KOPT-K1 (cell line): ENCODE measurements around the gene CPED1.

Experiments used
- H3K27ac ChIP-seq: fragments of 200-600 bp; sonication (generic); 2 replicates; pipeline ENCODE4 v1.5.1; 2016; ENCODE audit warnings: antibody characterized with exemption, mild to moderate bottlenecking, low read depth, low read length; ENCODE audit not compliant: poor library complexity, severe bottlenecking
- H3K36me3 ChIP-seq: fragments of 200-600 bp; sonication (generic); 2 replicates; pipeline ENCODE4 v1.5.1; 2017; ENCODE audit warnings: antibody characterized with exemption, mild to moderate bottlenecking, low read length, moderate library complexity; ENCODE audit not compliant: insufficient read depth
- H3K9me3 ChIP-seq: fragments of 200-600 bp; sonication (generic); 2 replicates; pipeline ENCODE4 v1.5.1; 2017; ENCODE audit warnings: antibody characterized with exemption, low read length, mild to moderate bottlenecking; ENCODE audit not compliant: insufficient read depth, poor library complexity, severe bottlenecking

Gene CPED1

GRCh38 chr7:121015560-121015959 lies 27.0 kb downstream of the CPED1 start:
- no peaks in the 10 kb centered on the region for H3K36me3 ChIP-seq
- H3K27ac ChIP-seq, result no peak overlapping the region
- H3K9me3 ChIP-seq, result no peaks in the 10 kb centered on the region

GRCh38 chr7:121016966-121017365 lies 28.5 kb downstream of the CPED1 start:
- no peak overlapping the region for H3K27ac ChIP-seq
- H3K36me3 ChIP-seq, result no peaks in the 10 kb centered on the region
- no peaks in the 10 kb centered on the region for H3K9me3 ChIP-seq

DNA sequence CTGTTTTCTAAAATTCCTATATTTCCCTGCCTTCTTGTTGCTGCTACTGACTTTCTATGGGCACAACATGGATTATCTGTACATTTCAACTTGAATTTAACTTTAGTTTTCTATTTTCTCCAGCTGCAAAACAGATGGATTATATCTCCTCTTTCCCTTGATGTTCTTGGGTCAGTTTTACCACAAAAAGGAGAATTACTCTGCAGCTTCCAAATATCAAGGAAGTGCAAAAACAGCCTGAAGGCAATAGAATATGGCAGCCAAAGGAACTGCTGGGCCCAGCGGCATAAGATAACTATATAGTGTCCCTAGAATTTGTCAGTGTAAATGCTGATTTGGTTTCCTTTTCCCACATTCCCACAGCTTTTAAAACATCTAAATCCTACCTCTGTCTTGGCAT lies 29.1 kb downstream of the CPED1 start:
- H3K9me3 ChIP-seq, result no peaks in the 10 kb centered on the region
- no peaks in the 10 kb centered on the region for H3K36me3 ChIP-seq
- no peak overlapping the region for H3K27ac ChIP-seq

DNA sequence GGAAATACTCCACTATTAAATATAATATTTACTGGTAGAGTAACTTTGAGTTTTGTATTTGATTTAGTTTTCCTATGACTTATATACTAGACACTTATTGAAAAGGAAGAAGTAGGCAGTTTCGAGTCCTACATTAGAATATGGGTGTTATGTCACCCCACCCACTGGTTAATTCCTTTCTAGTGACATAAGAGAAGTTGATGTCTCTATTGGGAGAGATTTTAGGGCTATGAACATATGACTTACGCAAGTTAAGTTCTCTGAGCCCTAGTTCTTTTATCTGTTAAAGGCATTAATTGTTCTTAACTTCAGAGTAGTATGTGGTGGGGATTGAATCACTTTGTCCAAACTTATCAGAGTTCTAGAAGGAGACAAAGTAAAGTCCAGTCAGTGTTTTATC lies 30.5 kb downstream of the CPED1 start:
- no peak overlapping the region for H3K27ac ChIP-seq
- H3K36me3 ChIP-seq, result no peaks in the 10 kb centered on the region
- no peaks in the 10 kb centered on the region for H3K9me3 ChIP-seq

DNA sequence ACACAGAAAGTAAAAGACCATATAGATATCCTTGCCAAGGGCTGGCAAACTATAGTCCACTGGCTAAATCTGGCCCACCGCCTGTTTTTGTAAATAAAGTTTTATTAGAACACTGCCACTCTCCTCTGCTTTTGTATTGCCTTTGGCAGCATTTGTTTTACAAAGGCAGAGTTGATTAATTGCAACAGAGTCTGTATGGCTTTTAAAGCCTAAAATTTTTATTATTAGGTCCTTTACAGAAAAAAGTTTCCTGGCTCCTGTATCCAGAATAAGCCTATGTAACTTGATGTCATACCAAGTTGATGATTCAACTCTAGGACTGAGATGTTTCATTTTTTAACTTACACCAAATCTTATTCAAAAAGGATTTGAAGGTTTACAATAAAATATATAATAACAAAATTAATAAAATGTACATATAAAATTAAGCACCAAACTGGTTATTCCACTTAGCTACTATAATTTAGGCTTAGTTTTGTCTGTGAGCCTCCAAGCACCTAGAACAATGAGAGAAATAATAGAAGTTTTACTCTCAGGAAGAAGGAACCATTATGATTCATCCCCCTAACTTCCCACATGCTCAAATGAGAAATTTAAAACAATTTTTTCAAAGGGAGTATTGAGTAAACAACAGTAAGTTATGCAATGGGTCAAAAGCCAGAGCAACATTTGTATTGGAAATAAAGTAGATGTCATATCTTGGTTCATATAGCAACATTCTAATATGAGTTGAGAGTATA lies 31.9 kb downstream of the CPED1 start:
- Histone ChIP-seq H3K36me3 (no peaks in the 10 kb centered on the region), H3K27ac (no peak overlapping the region)

GRCh38 chr7:121020989-121021969 lies 32.8 kb downstream of the CPED1 start:
- no peaks in the 10 kb centered on the region for H3K36me3 ChIP-seq
- no peak overlapping the region for H3K27ac ChIP-seq
- H3K9me3 ChIP-seq, result peaks cover 8% of the 10 kb centered on the region

More for the DNA sequence above, 31.9 kb downstream of the CPED1 start:
- H3K9me3 ChIP-seq, result no peaks in the 10 kb centered on the region

GRCh38 chr7:121023194-121023593 lies 34.7 kb downstream of the CPED1 start:
- Histone ChIP-seq H3K36me3 (no peaks in the 10 kb centered on the region), H3K27ac (no peak overlapping the region), H3K9me3 (peaks cover 9% of the 10 kb centered on the region)

DNA sequence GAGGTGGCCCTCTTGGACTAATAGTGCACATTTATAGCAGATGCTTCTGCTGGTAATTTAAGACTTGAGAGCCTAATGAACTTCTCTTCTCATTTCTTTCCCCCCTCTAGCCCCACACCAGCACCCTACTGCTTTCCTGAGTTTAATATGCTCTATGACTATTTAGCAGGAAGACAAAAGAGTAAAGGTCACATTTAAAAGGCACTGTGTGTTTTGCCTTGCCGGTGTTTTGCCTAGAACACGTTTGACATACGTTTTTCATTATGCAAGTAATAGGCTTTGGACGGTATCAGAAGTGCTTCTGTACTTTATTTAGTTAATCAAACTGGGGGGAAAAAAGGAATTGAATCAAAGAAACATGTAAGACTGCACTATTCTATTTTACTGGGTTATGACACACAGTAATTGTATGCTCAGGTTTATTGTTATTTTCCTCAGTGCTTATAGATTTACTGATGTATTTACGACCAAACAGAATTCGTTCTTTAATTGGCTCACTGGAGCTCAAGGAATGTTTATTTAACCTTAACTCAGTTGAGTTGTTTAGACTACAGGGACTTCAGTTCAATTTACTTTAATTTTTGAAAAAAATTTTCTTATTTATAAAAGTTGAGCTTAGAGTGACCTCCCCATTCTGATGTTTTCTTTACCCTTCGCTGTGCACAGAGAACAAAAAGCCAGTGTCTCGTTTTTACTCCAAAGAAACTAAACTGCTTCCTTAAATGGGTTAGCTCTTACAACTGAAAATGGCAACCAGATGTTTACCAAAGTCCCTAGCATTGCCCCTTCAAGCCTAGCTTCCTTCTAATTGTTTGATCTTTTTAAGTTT lies 35.4 kb downstream of the CPED1 start:
- H3K27ac ChIP-seq, result no peak overlapping the region
- H3K36me3 ChIP-seq, result no peaks in the 10 kb centered on the region
- peaks cover 9% of the 10 kb centered on the region for H3K9me3 ChIP-seq

DNA sequence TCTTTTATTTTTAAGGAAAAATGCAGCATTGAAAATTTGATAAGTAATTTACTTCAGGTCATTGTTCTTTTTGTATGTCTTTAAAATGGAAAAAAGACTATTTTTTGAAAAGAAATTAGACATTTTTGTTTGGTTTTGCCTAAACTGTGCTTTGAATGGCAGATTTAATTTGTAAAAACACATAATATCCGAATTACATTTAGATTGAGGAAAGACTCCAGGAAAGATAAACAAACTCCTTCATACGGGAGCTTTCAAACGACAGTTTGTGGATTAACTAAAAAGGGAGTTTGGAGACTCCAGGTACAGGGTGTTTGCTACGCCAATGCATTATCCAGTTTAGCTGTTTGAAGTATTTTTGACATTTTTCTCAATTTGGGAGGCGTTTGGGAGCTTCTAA lies 36.1 kb downstream of the CPED1 start:
- Histone ChIP-seq H3K27ac (no peak overlapping the region), H3K9me3 (peaks cover 9% of the 10 kb centered on the region), H3K36me3 (no peaks in the 10 kb centered on the region)

DNA sequence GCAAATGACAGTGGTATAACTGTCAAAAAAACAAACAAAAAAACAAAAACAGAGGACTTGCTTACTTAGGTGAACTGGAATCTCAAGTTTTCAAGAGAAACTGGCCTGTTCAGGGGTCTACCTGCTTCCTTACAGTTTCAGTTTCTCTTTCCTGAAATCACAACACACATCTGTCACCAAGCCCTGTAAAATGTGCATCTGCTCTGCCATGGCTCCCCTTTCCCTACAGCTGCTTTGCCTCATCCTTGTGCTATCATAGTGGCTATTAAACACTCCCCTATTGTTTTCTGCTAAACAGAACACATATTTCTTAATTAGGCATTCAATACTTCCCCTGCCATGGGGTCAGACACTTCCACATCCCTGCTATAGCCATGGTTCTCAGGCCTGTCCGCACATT lies 37.6 kb downstream of the CPED1 start:
- no peaks in the 10 kb centered on the region for H3K36me3 ChIP-seq
- H3K27ac ChIP-seq, result no peak overlapping the region
- peaks cover 9% of the 10 kb centered on the region for H3K9me3 ChIP-seq

DNA sequence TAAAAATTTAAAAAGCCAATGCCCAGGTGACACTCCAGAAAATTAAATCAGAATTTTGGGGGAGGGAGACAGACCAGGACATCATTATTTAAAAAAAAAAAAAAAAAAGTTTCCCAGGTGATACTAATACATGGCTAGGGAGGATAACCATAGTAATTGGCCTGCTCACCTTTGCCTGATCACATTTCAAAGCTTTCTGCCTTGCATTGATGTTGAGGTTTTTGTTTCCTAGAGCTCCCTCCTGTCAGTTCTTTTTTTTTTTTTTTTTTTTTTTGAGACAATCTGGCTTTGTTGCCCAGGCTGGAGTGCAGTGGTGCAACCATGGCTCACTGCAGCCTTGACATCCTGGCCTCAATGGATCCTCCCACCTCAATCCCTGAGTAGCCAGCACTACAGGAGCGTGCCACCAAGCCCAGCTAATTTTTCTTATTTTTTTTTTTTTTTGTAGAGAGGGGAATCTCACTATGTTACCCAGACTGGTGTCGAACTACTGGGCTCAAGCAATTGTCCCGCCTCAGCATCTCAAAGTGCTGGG lies 38.1 kb downstream of the CPED1 start:
- Histone ChIP-seq H3K27ac (no peak overlapping the region), H3K9me3 (peaks cover 9% of the 10 kb centered on the region), H3K36me3 (no peaks in the 10 kb centered on the region)

- no peaks in the 10 kb centered on the region for H3K36me3 ChIP-seq
- no peak overlapping the region for H3K27ac ChIP-seq
- H3K9me3 ChIP-seq, result peaks cover 9% of the 10 kb centered on the region
Measured at GRCh38 chr7:121027761-121028669, 39.5 kb downstream of the CPED1 start.

DNA sequence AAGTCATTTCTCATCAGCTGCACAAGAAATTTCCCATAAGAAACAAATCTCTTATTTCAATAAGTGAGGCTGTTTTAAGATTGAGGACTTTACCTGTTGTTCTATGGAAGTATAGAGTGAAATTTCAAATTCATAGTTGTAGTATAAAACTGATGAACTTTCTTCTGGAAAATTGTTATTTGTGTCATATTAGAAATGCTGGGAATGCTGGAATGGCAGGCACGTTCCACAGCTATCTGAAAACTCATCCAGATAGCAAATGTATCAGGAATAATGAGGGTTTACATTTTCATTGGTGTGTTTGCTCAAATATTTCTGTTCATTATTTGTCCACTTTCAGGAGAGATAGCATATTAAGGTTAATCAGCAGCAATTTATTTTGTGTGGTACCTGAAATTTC lies 40.8 kb downstream of the CPED1 start:
- H3K27ac ChIP-seq, result no peak overlapping the region
- peaks cover 9% of the 10 kb centered on the region for H3K9me3 ChIP-seq
- no peaks in the 10 kb centered on the region for H3K36me3 ChIP-seq

- Histone ChIP-seq H3K36me3 (no peaks in the 10 kb centered on the region), H3K9me3 (peaks cover 9% of the 10 kb centered on the region), H3K27ac (no peak overlapping the region)
Measured at GRCh38 chr7:121030308-121030707, 41.8 kb downstream of the CPED1 start.
